Measurements from ENCODE around the gene DNAJC8. TPM values are rescaled to one million over a fixed set of nuclear protein-coding genes. Genes with fewer than 3 reads are reported as not detected.

The DNAJC8 gene
- total and polyA plus RNA-seq, 2 of the 8 experiments (the other 6 are each of a cell fraction or from before 2014, with no cell fraction given): 116 to 134 TPM

DNA sequence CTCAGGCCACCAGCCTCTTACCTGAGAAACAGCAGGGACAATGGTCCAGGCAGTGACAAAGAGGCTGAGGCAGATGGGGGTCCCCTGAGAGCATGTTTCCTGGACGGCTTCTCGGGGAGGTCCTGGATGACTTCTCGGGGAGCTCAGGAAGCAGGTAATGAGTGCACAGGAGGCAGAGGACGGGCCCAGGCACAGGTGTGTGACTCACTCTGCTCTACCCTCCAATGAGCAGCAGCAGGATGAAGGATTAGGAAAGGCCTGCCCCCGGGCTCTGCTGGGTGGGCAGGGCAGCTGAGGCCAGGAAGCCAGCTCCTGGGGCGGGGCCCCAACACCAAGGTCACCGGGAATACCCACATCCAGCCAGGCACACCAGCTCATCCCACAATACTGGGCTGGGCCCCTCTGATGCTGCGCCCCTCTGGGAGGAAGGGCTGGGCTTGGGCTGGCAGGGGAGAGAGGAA is 39.1 kb downstream of the DNAJC8 start (continued):
- TF ChIP-seq PHF8 (conservative IDR thresholded peaks at IDR 0.05; ENCODE audit: low read depth, low read length) (no peak), FOSL1 (IDR thresholded peaks at IDR 0.05; ENCODE audit: insufficient read depth, low read depth, low read length) (no peak), BACH1 (IDR thresholded peaks at IDR 0.05; ENCODE audit: low read length) (no peak), BRCA1 (IDR thresholded peaks at IDR 0.05; ENCODE audit: low read depth, low read length) (no peak), RNF2 (IDR thresholded peaks at IDR 0.05; ENCODE audit: borderline replicate concordance, low read depth, low read length, missing control alignments, poor library complexity, severe bottlenecking) (no peak), CBX5 (IDR thresholded peaks at IDR 0.05; ENCODE audit: low read depth, low read length) (no peak), CHD2 (IDR thresholded peaks at IDR 0.05; ENCODE audit: low read length) (no peak), EGR1 (IDR thresholded peaks at IDR 0.05; ENCODE audit: borderline replicate concordance, low read depth, low read length) (no peak)
